OCI-LY1 (cell line): Measurements from ENCODE around the gene TRPV5.

Experiments used
- H2AFZ ChIP-seq: fragments of 200-600 bp; sonication (generic), shearing (Covaris generic); 2 replicates; pipeline ENCODE4 v1.6.0; 2014; ENCODE audit warnings: antibody characterized with exemption, mild to moderate bottlenecking, low read length
- H3F3A ChIP-seq: fragments of 200-600 bp; sonication (generic), shearing (Covaris generic); 2 replicates; pipeline ENCODE4 v1.6.0; 2014; ENCODE audit warnings: mild to moderate bottlenecking, antibody characterized with exemption, low read length, moderate library complexity; ENCODE audit not compliant: insufficient read depth
- H3K27ac ChIP-seq: fragments of 200-600 bp; sonication (generic); 2 replicates; pipeline ENCODE4 v1.5.1; 2014; ENCODE audit warnings: low read length, mixed run types, mild to moderate bottlenecking, low read depth; ENCODE audit not compliant: poor library complexity, severe bottlenecking
- H3K27me3 ChIP-seq: fragments of 200-600 bp; sonication (generic); 2 replicates; pipeline ENCODE4 v1.6.0; 2014; ENCODE audit warnings: antibody characterized with exemption, mild to moderate bottlenecking, low read length, moderate library complexity; ENCODE audit not compliant: insufficient read depth
- H3K36me3 ChIP-seq: fragments of 200-600 bp; sonication (generic); 2 replicates; pipeline ENCODE4 v1.6.1; 2014; ENCODE audit warnings: mild to moderate bottlenecking, antibody characterized with exemption, low read length, moderate library complexity, mixed read lengths; ENCODE audit not compliant: insufficient read depth
- H3K4me1 ChIP-seq: fragments of 200-600 bp; sonication (generic); 2 replicates; pipeline ENCODE4 v1.5.1; 2014; ENCODE audit warnings: mild to moderate bottlenecking, low read length, moderate library complexity; ENCODE audit not compliant: insufficient read depth, severe bottlenecking
- H3K4me2 ChIP-seq: fragments of 200-600 bp; sonication (generic), shearing (Covaris generic); 2 replicates; pipeline ENCODE4 v1.6.1; 2014; ENCODE audit warnings: low read length
- H3K4me3 ChIP-seq: fragments of 200-600 bp; sonication (generic); 2 replicates; pipeline ENCODE4 v1.5.1; 2014; ENCODE audit warnings: low read length, low read depth, mild to moderate bottlenecking, mixed read lengths; ENCODE audit not compliant: poor library complexity, severe bottlenecking
- H3K79me2 ChIP-seq: fragments of 200-600 bp; shearing (Covaris generic); 2 replicates; pipeline ENCODE4 v1.6.1; 2016; ENCODE audit warnings: mixed run types, low read length, mixed read lengths; ENCODE audit not compliant: insufficient read depth
- H3K9ac ChIP-seq: fragments of 200-600 bp; sonication (generic), shearing (Covaris generic); 2 replicates; pipeline ENCODE4 v1.6.1; 2014; ENCODE audit warnings: mild to moderate bottlenecking, low read length, mixed read lengths
- H3K9me2 ChIP-seq: fragments of 200-600 bp; sonication (generic), shearing (Covaris generic); 2 replicates; pipeline ENCODE4 v1.6.1; 2014; ENCODE audit warnings: low read depth, mild to moderate bottlenecking, low read length, mixed read lengths
- H3K9me3 ChIP-seq: fragments of 200-600 bp; shearing (Covaris generic); 2 replicates; pipeline ENCODE4 v1.6.1; 2014; ENCODE audit warnings: low read length, mixed read lengths
- H4K20me1 ChIP-seq: fragments of 200-600 bp; sonication (generic), shearing (Covaris generic); 2 replicates; pipeline ENCODE4 v1.6.0; 2016; ENCODE audit warnings: mild to moderate bottlenecking, low read length; ENCODE audit not compliant: insufficient read depth
- CTCF ChIP-seq: fragments of 200-600 bp; sonication (generic), shearing (Covaris generic); IDR thresholded peaks from 2 replicates; pipeline ENCODE4 v1.5.1; 2017; ENCODE audit warnings: mild to moderate bottlenecking, antibody characterized with exemption, low read length, moderate library complexity, mixed read lengths
- EZH2 ChIP-seq: fragments of 200-600 bp; sonication (generic), shearing (Covaris generic); IDR thresholded peaks from 2 replicates; pipeline ENCODE4 v1.8.0; 2017; ENCODE audit warnings: borderline replicate concordance, mixed run types, mild to moderate bottlenecking, antibody characterized with exemption, low read length, moderate library complexity, mixed read lengths

The TRPV5 gene

GRCh38 chr7:142948603-142949002 lies 15.1 kb upstream of the TRPV5 start:
- no peaks in the 10 kb centered on the region for H4K20me1 ChIP-seq
- H3K36me3 ChIP-seq = no peaks in the 10 kb centered on the region
- H3K9me3 ChIP-seq = no peaks in the 10 kb centered on the region
- H3F3A ChIP-seq = no peaks in the 10 kb centered on the region
- H3K9me2 ChIP-seq = no peaks in the 10 kb centered on the region
- TF ChIP-seq EZH2 = no peak
- TF ChIP-seq CTCF = no peak
- H3K9ac ChIP-seq = no peak overlapping the region
- H3K79me2 ChIP-seq = no peaks in the 10 kb centered on the region
- peaks cover 8% of the 10 kb centered on the region; the same call in 1 of the 2 replicates for H3K27me3 ChIP-seq
- no peaks in the 10 kb centered on the region for H3K4me1 ChIP-seq
- H3K4me3 ChIP-seq = no peak overlapping the region
- no peak overlapping the region for H2AFZ ChIP-seq
- H3K4me2 ChIP-seq = no peak overlapping the region
- H3K27ac ChIP-seq = no peak overlapping the region

GRCh38 chr7:142945001-142945400 lies 11.5 kb upstream of the TRPV5 start:
- no peak for TF ChIP-seq CTCF
- TF ChIP-seq EZH2 = no peak
- no peak overlapping the region for H3K9ac ChIP-seq
- no peaks in the 10 kb centered on the region for H3K9me2 ChIP-seq
- no peaks in the 10 kb centered on the region for H3K4me1 ChIP-seq
- no peaks in the 10 kb centered on the region for H4K20me1 ChIP-seq
- no peak overlapping the region for H3K4me3 ChIP-seq
- no peak overlapping the region for H3K4me2 ChIP-seq
- H3K79me2 ChIP-seq = no peaks in the 10 kb centered on the region
- H3K36me3 ChIP-seq = no peaks in the 10 kb centered on the region
- no peaks in the 10 kb centered on the region for H3K9me3 ChIP-seq
- H3F3A ChIP-seq = no peaks in the 10 kb centered on the region
- H3K27me3 ChIP-seq = 0 out of 2 replicates have a peak, but pooled peaks cover 8% of the 10 kb centered on the region
- H2AFZ ChIP-seq = no peak overlapping the region
- no peak overlapping the region for H3K27ac ChIP-seq

- Histone ChIP-seq H3K9me3 (no peaks in the 10 kb centered on the region), H3F3A (no peaks in the 10 kb centered on the region), H3K27ac (no peak overlapping the region), H2AFZ (no peak overlapping the region), H3K36me3 (no peaks in the 10 kb centered on the region), H3K4me2 (no peak overlapping the region), H3K4me1 (no peaks in the 10 kb centered on the region), H3K27me3 (0 out of 2 replicates have a peak, but pooled peaks cover 8% of the 10 kb centered on the region), H3K9ac (no peak overlapping the region), H3K9me2 (no peaks in the 10 kb centered on the region), H4K20me1 (no peaks in the 10 kb centered on the region), H3K4me3 (no peak overlapping the region), H3K79me2 (no peaks in the 10 kb centered on the region)
- no peak for TF ChIP-seq EZH2
- TF ChIP-seq CTCF = no peak
Measured at GRCh38 chr7:142943706-142944268, 10.2 kb upstream of the TRPV5 start.
